GM08714 (cell line): ENCODE data around the gene ABHD2.
"Not testable (repeated sequence)": the region's sequence is repeated elsewhere in the genome, so short reads cannot be mapped to it uniquely, and the experiment has no call there.

Experiments
- H3K4me3 ChIP-seq: fragments of 200-500 bp; sonication (Bioruptor generic); 2 replicates; pipeline ENCODE4 v1.5.1; 2014; ENCODE audit warnings: mild to moderate bottlenecking, low read length, inconsistent platforms
- ZNF274 ChIP-seq: IDR thresholded peaks from 2 replicates; pipeline ENCODE4 v1.6.1; 2012; ENCODE audit warnings: mild to moderate bottlenecking, low read depth, low read length

The ABHD2 gene

DNA sequence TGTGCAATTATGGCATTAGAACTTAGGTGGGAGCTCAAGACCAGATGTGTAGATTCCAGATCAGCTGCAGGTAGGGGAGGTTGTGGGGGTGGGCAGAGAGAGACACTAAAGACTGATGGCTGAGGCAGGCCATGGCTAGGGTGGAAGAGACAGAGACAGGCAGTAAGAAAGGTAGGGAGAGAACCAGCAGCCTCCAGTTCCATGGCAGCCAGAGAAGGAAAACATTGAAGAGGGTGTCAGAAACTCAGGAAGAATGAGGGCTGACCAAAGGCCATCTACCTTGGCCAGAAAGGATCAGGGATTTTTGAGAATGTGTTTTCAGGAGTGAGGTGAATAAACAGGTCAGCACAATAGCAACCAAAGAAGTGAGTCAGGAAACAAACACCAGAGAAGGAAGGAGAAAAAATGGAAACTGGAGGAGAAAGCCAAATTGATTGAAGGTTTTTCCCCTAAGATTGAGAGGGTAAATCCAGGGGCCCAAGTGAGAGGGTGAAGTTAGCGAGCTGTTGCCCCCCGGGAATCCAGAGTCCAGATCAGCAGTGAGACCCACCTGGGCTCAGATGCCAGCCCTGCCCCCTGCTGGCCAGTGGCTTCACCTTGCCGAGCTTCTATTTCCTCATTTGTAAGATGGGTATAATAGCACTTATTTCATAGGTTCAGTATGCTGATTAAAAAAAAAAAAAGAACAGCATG is 41.0 kb downstream of the ABHD2 start:
- no peak for TF ChIP-seq ZNF274
- H3K4me3 ChIP-seq: no peak overlapping the region

DNA sequence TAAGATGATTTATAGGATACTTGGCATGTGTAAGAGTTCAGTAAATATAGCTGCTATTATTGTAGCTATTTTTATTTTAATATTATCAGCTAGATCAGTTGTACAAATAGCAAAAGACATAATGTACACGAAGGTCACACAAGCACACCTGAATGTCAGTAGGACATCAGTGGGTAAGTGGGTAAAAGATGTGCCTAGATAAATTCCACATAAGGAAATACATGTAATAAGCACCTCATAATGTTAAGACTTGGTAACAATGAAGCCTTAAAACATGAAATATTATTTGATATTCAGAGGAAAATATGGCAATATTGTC is 41.5 kb downstream of the ABHD2 start:
- no peak for TF ChIP-seq ZNF274
- H3K4me3 ChIP-seq: no peak overlapping the region

DNA sequence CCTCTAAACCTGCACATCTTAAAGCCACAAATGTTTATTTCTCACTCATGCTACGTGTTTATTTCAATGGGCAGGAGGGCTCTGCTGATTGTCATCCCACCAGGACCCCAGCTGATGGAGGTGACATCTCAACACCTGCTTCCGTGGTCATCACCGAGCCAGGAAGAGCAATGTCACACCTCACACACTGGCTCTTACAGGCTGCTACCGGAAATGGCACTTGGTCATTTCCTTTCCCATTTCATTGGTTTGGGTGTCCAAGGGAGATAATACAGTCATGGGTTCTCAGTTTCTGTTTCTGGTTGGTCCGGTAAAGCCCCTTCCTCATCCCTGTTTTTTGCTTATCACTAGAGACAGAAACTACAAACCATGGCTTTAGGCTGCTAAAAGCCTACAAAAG is 41.9 kb downstream of the ABHD2 start:
- no peak for TF ChIP-seq ZNF274
- no peak overlapping the region for H3K4me3 ChIP-seq

DNA sequence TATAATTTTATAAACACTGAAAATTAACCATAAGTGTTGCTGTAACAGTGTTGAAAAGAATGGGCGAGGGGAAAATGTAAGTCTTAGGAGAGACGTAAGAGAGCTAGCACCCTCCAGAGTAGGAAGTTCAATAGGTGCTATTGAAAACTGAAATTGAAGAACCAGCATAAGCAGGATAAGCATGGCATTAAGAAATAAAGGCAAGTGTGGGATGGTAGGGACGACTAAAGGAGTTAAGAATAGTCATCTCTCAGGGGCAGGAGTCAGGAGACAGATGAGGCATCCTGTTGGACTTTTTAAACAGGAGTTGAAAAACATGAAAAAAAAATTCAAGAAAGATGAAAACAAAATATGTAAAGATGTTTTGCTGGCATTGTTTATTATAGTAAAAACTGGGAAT is 43.5 kb downstream of the ABHD2 start:
- no peak for TF ChIP-seq ZNF274
- H3K4me3 ChIP-seq: no peak overlapping the region

DNA sequence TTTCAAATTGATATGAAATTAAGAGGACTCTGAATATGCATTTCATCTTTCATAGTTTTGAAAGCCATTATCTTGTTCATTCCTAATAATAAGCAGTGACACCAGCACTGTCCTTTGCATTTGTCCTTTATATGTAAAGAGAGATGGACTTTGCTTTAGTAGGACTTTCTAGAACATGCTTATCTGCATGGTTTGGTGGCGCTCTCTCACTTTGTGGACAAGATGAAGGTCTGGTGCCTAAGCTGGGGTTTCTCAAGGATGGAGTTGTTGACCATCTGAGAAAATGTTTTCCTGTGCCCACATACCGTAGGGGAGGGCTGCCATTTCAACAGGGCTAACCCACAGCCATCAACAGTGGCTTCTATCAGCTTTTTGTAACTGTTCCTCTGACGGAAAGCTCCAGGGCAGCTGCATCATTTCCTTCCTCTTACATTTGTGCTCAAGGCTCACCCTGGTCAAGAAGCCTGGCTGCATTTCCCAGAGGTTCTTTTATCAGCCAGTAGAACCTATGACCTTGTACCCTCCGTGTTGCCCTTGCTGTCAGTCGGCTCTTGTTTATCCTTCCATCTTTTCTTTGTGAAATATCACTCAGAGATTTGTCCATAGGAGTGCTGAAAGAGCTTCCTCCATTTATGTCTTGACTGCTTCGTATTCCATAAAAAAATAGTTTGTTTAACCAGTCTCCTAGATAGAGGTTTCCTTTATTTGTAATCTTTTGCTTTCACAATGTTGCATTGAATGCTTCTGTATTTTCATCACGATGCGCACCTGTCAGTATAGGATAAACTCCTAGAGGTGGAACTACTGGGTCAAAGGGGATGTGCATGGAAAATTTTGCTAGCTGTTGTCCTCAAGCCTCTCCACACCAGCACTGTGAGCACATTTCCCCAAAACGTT is 44.6 kb downstream of the ABHD2 start:
- no peak for TF ChIP-seq ZNF274
- H3K4me3 ChIP-seq: no peak overlapping the region

DNA sequence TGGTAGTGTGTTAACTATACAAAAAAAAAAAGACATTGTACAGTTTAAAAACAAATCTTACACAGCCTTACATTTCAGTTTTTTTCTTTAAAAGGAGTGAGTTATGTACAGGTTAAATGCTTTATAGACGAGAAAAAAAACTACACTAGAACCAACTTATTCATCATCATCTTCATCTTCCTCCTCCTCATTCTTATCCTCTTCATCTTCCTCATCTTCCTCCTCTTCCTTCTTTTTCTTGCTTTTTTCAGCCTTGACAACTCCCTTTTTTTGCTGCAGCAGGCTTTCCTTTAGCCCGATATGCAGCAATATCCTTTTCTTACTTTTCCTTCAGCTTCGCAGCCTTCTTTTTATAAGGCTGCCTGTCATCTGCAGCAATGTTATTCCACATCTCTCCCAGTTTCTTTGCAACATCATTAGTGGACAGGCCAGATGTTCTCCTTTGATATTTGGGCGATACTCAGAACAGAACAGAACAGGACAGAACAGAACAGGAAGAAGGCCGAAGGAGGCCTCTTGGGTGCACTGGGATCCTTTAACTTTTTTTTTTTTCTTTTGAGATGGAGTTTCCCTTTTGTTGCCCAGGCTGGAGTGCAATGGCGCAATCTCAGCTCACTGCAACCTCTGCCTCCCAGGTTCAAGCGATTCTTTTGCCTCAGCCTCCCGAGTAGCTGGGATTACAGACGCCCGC is 47.3 kb downstream of the ABHD2 start:
- H3K4me3 ChIP-seq: not testable (repeated sequence)

DNA sequence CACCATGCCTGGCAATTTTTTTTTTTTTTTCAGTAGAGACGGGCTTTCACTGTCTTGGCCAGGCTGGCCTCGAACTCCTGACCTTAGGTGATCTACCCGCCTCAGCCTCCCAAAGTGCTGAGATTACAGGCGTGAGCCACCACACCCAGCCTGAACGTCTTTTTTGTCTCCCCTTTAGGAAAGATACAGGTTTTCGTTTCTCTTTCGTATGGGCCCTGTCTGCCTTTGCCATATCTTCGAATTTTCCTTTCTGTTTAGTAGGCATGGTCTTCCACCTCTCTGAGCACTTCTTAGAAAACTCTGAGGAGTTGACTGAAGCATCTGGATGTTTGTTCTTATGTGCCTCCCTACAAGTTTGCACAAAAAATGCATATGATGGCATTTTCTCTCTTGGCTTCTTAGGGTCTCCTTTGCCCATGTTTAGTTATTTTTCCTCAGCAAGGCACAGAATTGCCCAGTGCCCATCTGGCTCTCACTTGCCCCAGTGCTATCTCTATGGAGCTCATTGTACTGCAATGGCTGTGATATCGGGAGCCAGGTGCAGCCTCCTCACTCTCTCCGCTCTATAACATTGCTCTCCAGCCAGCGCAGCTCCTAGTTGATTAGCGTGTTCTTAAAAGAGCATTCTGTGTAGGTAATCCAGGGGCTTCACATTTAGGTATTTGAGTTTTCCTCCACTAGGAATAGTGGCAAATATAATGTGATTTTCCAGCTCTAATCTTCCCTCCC is 48.0 kb downstream of the ABHD2 start:
- H3K4me3 ChIP-seq: no peak overlapping the region
- no peak for TF ChIP-seq ZNF274

DNA sequence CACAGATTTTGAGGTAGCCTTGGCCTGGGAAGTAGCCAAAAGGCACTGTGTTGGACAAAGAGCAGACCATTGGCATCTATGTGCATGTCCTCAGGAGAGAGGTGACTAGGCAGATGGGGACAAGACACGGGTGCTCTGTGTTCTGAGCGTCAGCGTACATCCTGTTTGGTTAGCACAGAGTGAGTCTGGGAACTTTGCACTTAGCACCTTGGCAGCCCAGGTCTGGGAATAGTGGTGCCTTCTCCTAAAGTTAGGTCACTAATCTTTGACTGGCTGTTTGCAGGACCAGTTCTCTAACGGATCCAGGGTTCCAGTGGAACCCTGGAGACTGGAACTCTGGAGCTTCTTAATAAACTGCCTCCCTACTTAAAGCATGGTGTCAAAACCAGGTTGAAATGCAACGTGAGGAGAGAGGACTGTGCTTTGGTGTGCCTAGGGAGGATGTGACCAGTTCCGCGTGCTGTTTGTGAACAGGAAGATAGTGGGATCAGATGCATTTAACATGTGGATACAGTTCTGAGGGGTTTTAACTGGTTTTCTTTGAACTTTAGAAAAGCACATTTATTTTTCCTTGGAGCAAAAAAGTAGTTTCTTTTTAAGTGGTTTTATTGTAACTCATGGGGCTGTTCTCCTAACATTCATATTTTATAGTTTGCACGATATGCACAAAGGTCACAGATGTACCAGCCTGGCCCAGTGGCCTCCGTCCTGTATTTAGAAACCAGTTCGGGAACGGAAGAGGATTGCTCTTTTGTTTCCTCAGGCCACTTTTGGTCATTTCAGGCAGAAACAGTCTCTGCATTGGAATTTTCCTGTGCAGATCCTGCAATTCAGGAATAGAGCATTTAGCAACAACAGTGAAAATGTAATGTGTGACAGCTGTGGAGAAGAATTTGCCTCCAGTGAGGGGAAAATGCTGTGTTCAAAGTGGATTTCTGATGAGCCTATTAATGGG is 48.8 kb downstream of the ABHD2 start:
- no peak for TF ChIP-seq ZNF274
- H3K4me3 ChIP-seq: no peak overlapping the region

DNA sequence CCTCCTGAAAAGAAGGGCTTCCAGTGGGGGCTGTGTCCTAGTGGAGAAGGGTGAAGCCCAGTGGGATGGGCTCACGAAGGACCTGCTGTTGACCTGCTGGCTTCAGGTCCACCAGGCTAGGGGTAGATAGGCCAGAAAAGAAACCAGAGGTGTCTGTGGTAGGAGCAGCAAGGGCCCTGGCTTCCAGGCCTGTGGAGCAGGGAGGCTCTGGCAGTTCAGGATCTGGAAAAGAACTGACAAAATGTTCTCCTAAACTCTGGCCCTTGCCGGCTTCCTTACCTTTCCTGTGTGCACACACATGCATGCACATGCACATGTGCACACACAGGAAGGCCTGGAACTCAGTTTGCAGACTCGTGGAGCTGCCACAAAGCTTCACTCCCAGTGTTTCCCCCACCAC is 49.7 kb downstream of the ABHD2 start:
- no peak overlapping the region for H3K4me3 ChIP-seq
- no peak for TF ChIP-seq ZNF274

DNA sequence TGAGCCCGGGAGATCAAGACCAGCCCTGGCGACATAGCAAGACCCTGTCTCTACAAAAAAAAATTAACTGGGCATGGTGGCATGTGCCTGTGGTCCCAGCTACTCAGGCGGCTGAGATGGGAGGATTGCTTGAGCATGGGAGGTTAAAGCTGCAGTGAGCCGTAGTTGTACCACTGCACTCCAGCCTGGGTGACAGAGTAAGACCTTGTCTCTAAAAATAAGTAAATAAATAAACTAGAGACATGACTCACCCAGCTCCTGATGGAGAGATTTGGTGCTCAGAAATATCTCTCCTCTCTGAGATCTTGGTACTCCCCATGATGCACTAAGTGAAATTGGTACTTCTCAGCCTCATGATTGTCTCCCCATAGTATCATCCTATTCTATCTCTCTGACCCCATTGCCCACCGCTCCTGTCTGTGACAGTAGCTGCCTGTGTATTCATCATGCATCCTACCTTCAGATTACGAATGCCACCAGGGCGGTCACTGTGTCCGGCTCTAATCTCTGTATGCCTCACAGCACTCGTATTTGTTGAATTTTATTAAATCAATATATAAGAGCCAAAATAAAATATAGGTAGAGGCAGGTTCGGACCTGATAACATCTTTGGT is 50.9 kb downstream of the ABHD2 start:
- no peak for TF ChIP-seq ZNF274
- H3K4me3 ChIP-seq: no peak overlapping the region

DNA sequence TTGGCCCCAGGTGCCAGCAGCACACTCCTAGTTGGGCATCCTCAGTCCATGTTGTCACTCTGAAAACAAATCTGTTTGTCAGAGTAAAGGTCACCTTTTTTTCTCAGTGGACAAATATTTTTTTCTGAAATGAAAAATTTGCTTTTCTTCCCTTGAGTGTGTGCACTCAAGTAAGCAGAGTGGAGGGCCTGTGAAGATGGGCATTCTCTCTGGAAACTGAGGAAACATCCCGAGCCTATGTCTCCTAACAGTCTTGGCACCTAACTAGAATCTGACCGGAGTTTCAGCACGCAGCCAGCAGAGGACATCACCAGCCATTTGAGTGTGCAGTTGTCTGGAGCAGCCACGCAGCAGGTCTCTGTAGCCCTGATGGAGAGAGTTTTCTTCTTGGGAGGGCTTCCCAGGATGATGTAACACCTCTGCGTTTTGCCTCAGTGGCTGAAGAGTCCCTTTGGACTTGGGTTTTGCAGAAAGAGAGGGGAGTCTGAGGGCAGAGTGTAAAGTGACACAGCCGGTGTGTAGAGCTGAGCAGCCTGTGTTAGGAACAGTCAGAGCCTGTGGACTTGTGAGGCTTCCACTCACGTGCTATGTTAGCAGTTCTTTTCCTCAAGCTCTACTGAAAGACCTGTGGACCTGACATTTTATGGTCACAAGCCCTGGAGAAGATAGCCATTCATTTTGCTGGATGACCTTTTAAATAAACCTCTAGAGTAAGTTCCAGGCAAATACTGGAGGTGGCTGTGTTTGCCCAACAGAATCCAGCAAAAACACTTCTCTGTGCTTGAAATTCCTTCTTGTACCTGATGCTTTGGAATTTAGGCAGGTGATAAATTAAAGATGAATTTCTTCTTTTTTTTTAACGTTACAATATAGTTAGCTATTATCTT is 51.6 kb downstream of the ABHD2 start:
- no peak for TF ChIP-seq ZNF274
- H3K4me3 ChIP-seq: no peak overlapping the region

DNA sequence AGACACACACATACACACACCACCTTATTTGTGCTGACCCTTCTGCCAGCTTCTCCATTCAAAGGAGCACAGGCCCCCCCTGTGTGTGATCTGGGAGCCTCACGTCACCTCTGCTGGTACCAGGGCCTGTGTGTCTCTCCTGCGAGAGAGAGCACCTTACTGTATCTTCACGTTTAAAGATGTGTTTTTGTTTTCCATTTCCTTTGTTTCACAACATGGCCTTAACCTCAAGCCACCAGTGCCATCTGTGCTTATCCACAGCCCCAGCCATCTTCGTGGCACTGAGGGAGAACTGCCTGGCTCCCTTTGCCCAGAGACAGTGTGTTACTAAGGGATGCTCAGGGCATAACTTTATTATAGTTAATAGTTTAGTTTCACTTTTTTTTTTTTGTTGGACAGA is 52.3 kb downstream of the ABHD2 start:
- no peak for TF ChIP-seq ZNF274
- H3K4me3 ChIP-seq: no peak overlapping the region

DNA sequence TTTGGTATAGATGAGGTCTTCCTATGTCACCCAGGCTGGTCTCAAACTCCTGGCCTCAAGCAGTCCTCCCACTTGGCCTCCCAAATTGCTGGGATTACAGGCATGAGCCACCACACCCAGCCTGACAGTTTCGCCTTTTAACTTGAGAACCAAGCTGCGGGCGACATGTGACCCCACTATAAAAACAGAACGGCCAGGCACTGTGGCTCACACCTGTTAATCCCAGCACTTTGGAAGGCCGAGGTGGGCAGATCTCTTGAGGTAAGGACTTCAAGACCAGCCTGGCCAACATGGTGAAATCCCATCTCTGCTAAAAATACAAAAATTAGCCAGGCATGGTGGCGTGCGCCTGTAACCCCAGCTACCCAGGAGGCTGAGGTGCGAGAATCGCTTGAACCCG is 52.9 kb downstream of the ABHD2 start:
- H3K4me3 ChIP-seq: not testable (repeated sequence)
